B cell (primary cell): Measurements from ENCODE around the gene DUOXA2. TPM values are rescaled to one million over a fixed set of nuclear protein-coding genes. Genes with fewer than 3 reads are reported as not detected.

Experiments used
- ATAC-seq: fragments of 200-7000 bp; cut with Tn5 transposase; one replicate; pipeline ENCODE4 v1.10.0; 2021; ENCODE audit warnings: low read depth, mild to moderate bottlenecking, moderate number of reproducible peaks, moderate library complexity
- CTCF ChIA-PET: fragments of 350-600 bp; sonication (Branson Sonifier 250); formaldehyde crosslinking; loops from one replicate; lab custom pipeline; 2021; ENCODE audit warnings: antibody characterized with exemption, inconsistent platforms; lab: Charles Lee
- POLR2A ChIA-PET: fragments of 350-600 bp; sonication (Branson Sonifier 250); formaldehyde crosslinking; loops from one replicate; lab custom pipeline; 2021; ENCODE audit warnings: antibody characterized with exemption; lab: Charles Lee
- DNase-seq: peaks from one replicate; pipeline ENCODE4 v3.0.0; 2013
- H2AFZ ChIP-seq: 2 replicates; pipeline ENCODE4 v1.6.1; 2012; ENCODE audit warnings: mild to moderate bottlenecking, low read depth, low read length; ENCODE audit not compliant: insufficient read depth, poor library complexity, severe bottlenecking
- H3K27ac ChIP-seq, 2 donors: 1 replicate in 1 of 2; 2 replicates in 1 of 2; pipeline ENCODE4 v1.5.1; 2012 to 2013; ENCODE audit warnings: low read length in 2 of 2, mild to moderate bottlenecking in 2 of 2, moderate library complexity in 1 of 2
- H3K27me3 ChIP-seq, 4 experiments: fragments of 200-600 bp in 1 of 4; sonication (generic) in 1 of 4; replicated peaks in 1 of 4; 1 replicate in 2 of 4; 2 replicates in 2 of 4; pipeline versions ENCODE4 v1.6.1 to v1.7.0; 2013 to 2016; ENCODE audit warnings: low read length in 3 of 4, mild to moderate bottlenecking in 2 of 4, mixed read lengths in 1 of 4, moderate library complexity in 1 of 4; ENCODE audit not compliant: insufficient read depth in 4 of 4, control insufficient read depth in 3 of 4; ENCODE audit errors: control extremely low read depth in 1 of 4
- H3K36me3 ChIP-seq, 2 experiments: replicated peaks in 1 of 2; 1 replicate in 1 of 2; 2 replicates in 1 of 2; pipeline versions ENCODE4 v1.6.1 to v1.7.1; 2013; ENCODE audit warnings: low read length in 1 of 2; ENCODE audit not compliant: insufficient read depth in 2 of 2, control insufficient read depth in 1 of 2; ENCODE audit errors: control extremely low read depth in 1 of 2, extremely low read depth in 1 of 2
- H3K4me1 ChIP-seq, 2 donors: fragments of 200-600 bp in 1 of 2; sonication (generic) in 1 of 2; 1 replicate in 1 of 2; 2 replicates in 1 of 2; pipeline versions ENCODE4 v1.5.1 to v1.6.1; 2013 to 2017; ENCODE audit warnings: low read length in 2 of 2; ENCODE audit not compliant: control insufficient read depth in 2 of 2, insufficient read depth in 2 of 2
- H3K4me2 ChIP-seq: replicated peaks from 2 replicates; pipeline ENCODE3; 2012; ENCODE audit warnings: mild to moderate bottlenecking, low read depth, low read length; ENCODE audit not compliant: poor library complexity, severe bottlenecking
- H3K4me3 ChIP-seq, 5 experiments: fragments of 200-600 bp in 1 of 5; sonication (generic) in 1 of 5; 1 replicate in 3 of 5; 2 replicates in 2 of 5; pipeline versions ENCODE4 v1.5.1 to v1.7.0; 2011 to 2016; ENCODE audit warnings: low read length in 4 of 5, mild to moderate bottlenecking in 4 of 5, low read depth in 2 of 5, control low read depth in 1 of 5, moderate library complexity in 1 of 5; ENCODE audit not compliant: insufficient read depth in 1 of 5; ENCODE audit errors: control extremely low read depth in 1 of 5, extremely low read depth in 1 of 5
- H3K79me2 ChIP-seq: fragments of 200-600 bp; sonication (generic); one replicate; pipeline ENCODE4 v1.6.0; 2016; ENCODE audit warnings: low read length; ENCODE audit not compliant: control insufficient read depth, insufficient read depth
- H3K9ac ChIP-seq: fragments of 200-600 bp; sonication (generic); 2 replicates; pipeline ENCODE4 v1.6.1; 2017; ENCODE audit warnings: mild to moderate bottlenecking, low read length, moderate library complexity
- H3K9me3 ChIP-seq, 3 donors: one replicate each; pipeline versions ENCODE4 v1.6.1 to v1.7.1; 2013; ENCODE audit warnings: low read length in 2 of 3; ENCODE audit not compliant: control insufficient read depth in 2 of 3, insufficient read depth in 1 of 3; ENCODE audit errors: control extremely low read depth in 1 of 3
- H4K20me1 ChIP-seq: 2 replicates; pipeline ENCODE4 v1.6.0; 2012; ENCODE audit warnings: mild to moderate bottlenecking, low read length; ENCODE audit not compliant: insufficient read depth, control insufficient read depth, poor library complexity, severe bottlenecking
- H3K27ac Mint-ChIP-seq: one replicate; pipeline ENCODE4 v1.8.0; 2021; ENCODE audit warnings: mixed read lengths
- H3K27me3 Mint-ChIP-seq: one replicate; pipeline ENCODE4 v1.8.0; 2021; ENCODE audit warnings: mixed read lengths
- H3K4me1 Mint-ChIP-seq: one replicate; pipeline ENCODE4 v1.8.0; 2021; ENCODE audit warnings: mixed read lengths
- H3K4me3 Mint-ChIP-seq: one replicate; pipeline ENCODE4 v1.8.0; 2021; ENCODE audit warnings: mixed read lengths
- H3K9me3 Mint-ChIP-seq: one replicate; pipeline ENCODE4 v1.8.0; 2022; ENCODE audit warnings: mixed read lengths; ENCODE audit not compliant: insufficient read depth
- CTCF ChIP-seq: fragments of 200-600 bp; IDR thresholded peaks from one replicate; pipeline ENCODE4 v1.8.0; 2022; ENCODE audit warnings: antibody characterized with exemption, mild to moderate bottlenecking
- EZH2 ChIP-seq: IDR thresholded peaks from 2 replicates; pipeline ENCODE4 v1.6.1; 2012; ENCODE audit warnings: borderline replicate concordance, low read depth, mild to moderate bottlenecking, moderate library complexity, low read length; ENCODE audit not compliant: insufficient read depth, poor library complexity, severe bottlenecking
- WGBS: methylation state at CpG from one replicate; pipeline ENCODE4 v1.1.5; 2013; ENCODE audit warnings: missing lambda C conversion rate; ENCODE audit not compliant: insufficient coverage; 5-methylcytosine and 5-hydroxymethylcytosine counted together
- intact Hi-C: fragments of 100-400 bp; cut with micrococcal nuclease; formaldehyde crosslinking; loops from one replicate; pipeline ENCODE4 v1.10.0; 2022
- polyA plus RNA-seq: library from polyadenylated mRNA; depleted of rRNA; stranded (reverse); fragments of >200 nt; gene quantifications from 2 replicates; pipeline ENCODE4 v1.2.3, GENCODE V29; 2012
- total RNA-seq, 2 donors: library from RNA; stranded (reverse); fragments of 120-200 nt in 1 of 2; gene quantifications; 1 replicate in 1 of 2; 2 replicates in 1 of 2; pipeline versions ENCODE4 v1.2.3 to v1.2.4, GENCODE V29; 2013 to 2022

DUOXA2 gene
- total and polyA plus RNA-seq, 2 donors (not counting 1 experiment from before 2014, with no cell fraction given), result not detected

- H3K4me2 ChIP-seq, result no peak overlapping the region
- DNase-seq (no peak), ATAC-seq (no peak)
- no peak overlapping the region for H3K27ac Mint-ChIP-seq
- H3K9me3 Mint-ChIP-seq, result no peaks in the 10 kb centered on the region
- no peaks in the 10 kb centered on the region for H4K20me1 ChIP-seq
- H3K9ac ChIP-seq, result no peak overlapping the region
- no peak overlapping the region for H3K4me3 ChIP-seq
- H3K27me3 ChIP-seq, result no peaks in the 10 kb centered on the region
- WGBS, result 98% methylated on average over 6 of the region's 6 CpGs
- no peak overlapping the region for H3K4me3 Mint-ChIP-seq
- H2AFZ ChIP-seq, result no peak overlapping the region
- no peaks in the 10 kb centered on the region for H3K79me2 ChIP-seq
- no peaks in the 10 kb centered on the region for H3K4me1 ChIP-seq
- TF ChIP-seq CTCF (no peak), EZH2 (no peak)
- intact Hi-C loops, result no loop called here
- no peaks in the 10 kb centered on the region for H3K27me3 Mint-ChIP-seq
- H3K4me1 Mint-ChIP-seq, result no peaks in the 10 kb centered on the region
- no peaks in the 10 kb centered on the region for H3K9me3 ChIP-seq
- no peaks in the 10 kb centered on the region for H3K36me3 ChIP-seq
- no peak overlapping the region for H3K27ac ChIP-seq
- ChIA-PET POLR2A (no interaction called here), CTCF (no interaction called here)
Measured at GRCh38 chr15:45150997-45151396, 36.9 kb downstream of the DUOXA2 start.

DNA sequence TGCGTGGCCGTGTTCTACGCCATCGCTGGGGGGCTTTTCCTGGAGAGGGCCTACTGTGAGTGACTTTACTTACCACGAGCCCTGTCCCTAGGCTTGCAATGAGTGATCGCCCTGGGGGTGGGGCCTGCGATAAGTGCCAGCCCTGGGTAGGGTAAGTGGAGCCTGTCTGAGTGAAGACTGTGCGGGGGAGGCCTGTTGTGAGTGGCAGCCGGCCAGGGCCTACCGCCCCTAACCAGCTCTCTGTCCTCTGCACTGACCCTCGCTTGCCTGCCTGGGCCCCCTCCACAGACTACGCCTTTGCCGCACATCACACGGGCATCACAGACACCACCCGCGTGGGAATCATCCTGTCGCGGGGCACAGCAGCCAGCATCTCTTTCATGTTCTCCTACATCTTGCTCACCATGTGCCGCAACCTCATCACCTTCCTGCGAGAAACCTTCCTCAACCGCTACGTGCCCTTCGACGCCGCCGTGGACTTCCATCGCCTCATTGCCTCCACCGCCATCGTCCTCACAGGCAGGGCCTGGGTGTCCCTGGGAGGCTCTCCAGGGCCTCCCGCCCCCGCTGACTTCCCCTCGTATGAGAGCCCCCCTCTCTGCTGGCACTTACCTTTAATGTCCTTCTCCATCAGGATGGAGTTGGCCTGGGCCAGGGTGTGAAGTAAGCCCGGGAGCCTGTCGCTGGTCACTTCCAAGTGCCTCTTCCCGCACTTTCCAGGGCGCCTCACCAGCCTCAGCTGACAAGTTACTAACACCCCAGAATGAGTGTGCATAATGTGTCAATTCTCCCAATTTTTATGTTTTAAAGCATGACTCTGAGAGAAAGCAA lies 38.1 kb downstream of the DUOXA2 start:
- H3K79me2 ChIP-seq, result no peaks in the 10 kb centered on the region
- H2AFZ ChIP-seq, result no peak overlapping the region
- H3K4me2 ChIP-seq, result no peak overlapping the region
- Mint-ChIP-seq H3K9me3 (no peaks in the 10 kb centered on the region), H3K4me3 (no peak overlapping the region), H3K27ac (no peak overlapping the region), H3K27me3 (no peaks in the 10 kb centered on the region), H3K4me1 (no peaks in the 10 kb centered on the region)
- DNase-seq, result no peak
- over 99% methylated on average over 31 of the region's 36 CpGs for WGBS
- H3K36me3 ChIP-seq, result no peaks in the 10 kb centered on the region
- H3K27ac ChIP-seq, result no peak overlapping the region
- no peaks in the 10 kb centered on the region for H3K4me1 ChIP-seq
- no peak overlapping the region for H3K9ac ChIP-seq
- ChIA-PET CTCF (no interaction called here), POLR2A (interaction anchor here (0.7 kb wide), 1 partner anchor 15 kb away, joined by 11 read pairs; no protein-coding TSS in a partner anchor)
- intact Hi-C loops, result no loop called here
- H3K27me3 ChIP-seq, result no peaks in the 10 kb centered on the region
- H3K4me3 ChIP-seq, result no peak overlapping the region
- H3K9me3 ChIP-seq, result no peaks in the 10 kb centered on the region
- TF ChIP-seq EZH2 (no peak), CTCF (no peak)
- H4K20me1 ChIP-seq, result no peaks in the 10 kb centered on the region
- ATAC-seq, result no peak
